Measurements from ENCODE around the gene FNDC11.
"Not testable (repeated sequence)": the region's sequence is repeated elsewhere in the genome, so short reads cannot be mapped to it uniquely, and the experiment has no call there.

Gene FNDC11

DNA sequence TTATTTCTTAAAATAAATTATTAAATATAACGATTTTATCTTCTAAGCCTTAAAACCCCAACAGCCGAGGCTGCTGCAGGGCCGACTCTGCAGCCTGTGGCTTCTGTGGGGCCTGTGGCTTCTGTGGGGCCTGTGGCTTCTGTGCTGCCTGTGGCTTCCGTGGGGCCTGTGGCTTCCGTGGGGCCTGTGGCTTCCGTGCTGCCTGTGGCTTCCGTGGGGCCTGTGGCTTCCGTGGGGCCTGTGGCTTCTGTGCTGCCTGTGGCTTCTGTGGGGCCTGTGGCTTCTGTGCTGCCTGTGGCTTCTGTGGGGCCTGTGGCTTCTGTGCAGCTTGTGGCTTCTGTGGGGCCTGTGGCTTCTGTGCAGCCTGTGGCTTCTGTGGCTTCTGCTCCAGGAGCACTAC lies 47.7 kb downstream of the FNDC11 start:
- not testable (repeated sequence) for DNase-seq

DNA sequence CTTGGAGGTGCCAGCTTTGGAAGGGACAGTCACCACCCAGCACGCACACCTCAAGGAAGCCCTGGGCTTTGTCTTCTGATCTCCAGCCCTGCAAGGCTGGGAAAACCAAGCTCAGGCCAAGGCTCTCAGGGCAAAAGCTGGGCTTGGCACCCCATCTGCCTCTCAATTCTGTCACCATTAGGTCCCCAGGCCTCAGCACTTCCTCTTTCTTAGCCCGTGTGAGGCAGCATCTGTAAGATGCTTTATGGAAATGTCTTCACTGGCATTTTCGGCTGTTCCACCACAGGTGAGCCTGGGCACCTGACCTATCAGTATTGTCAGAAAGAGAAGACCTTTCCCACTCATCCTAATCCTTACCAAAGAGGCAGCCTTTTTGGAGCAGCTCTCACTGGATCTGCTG lies 48.4 kb downstream of the FNDC11 start:
- no peak for DNase-seq

Data from femur (tissue), 1 donor.